GM12891 (cell line): ENCODE data around the gene KCP.

Experiments used
- DNase-seq: peaks from one replicate; pipeline ENCODE4 v3.0.0; 2011; ENCODE audit warnings: low spot score; ENCODE audit not compliant: insufficient read length
- FAIRE-seq: peaks from 2 replicates; lab custom pipeline; 2011; peaks lifted over from hg19 to GRCh38; lab: Jason Lieb, UNC
- PAX5 ChIP-seq: IDR thresholded peaks from 2 replicates; pipeline ENCODE4 v1.6.1; 2011; ENCODE audit warnings: low read length, moderate library complexity, mild to moderate bottlenecking; ENCODE audit not compliant: insufficient read depth, severe bottlenecking
- POLR2A ChIP-seq: IDR thresholded peaks from 2 replicates; pipeline ENCODE4 v1.6.1; 2011; ENCODE audit warnings: low read depth, low read length, control low read depth
- POLR2AphosphoS5 ChIP-seq: IDR thresholded peaks from 2 replicates; pipeline ENCODE4 v1.6.1; 2011; ENCODE audit warnings: low read depth, low read length, control low read depth
- POU2F2 ChIP-seq: IDR thresholded peaks from 2 replicates; pipeline ENCODE4 v1.6.1; 2011; ENCODE audit warnings: low read depth, mild to moderate bottlenecking, control low read depth, low read length, moderate library complexity
- SPI1 ChIP-seq: IDR thresholded peaks from 2 replicates; pipeline ENCODE4 v1.6.1; 2011; ENCODE audit warnings: low read depth, low read length, control low read depth
- TAF1 ChIP-seq: IDR thresholded peaks from 2 replicates; pipeline ENCODE4 v1.6.1; 2011; ENCODE audit warnings: low read depth, low read length, control low read depth

The KCP gene

DNA sequence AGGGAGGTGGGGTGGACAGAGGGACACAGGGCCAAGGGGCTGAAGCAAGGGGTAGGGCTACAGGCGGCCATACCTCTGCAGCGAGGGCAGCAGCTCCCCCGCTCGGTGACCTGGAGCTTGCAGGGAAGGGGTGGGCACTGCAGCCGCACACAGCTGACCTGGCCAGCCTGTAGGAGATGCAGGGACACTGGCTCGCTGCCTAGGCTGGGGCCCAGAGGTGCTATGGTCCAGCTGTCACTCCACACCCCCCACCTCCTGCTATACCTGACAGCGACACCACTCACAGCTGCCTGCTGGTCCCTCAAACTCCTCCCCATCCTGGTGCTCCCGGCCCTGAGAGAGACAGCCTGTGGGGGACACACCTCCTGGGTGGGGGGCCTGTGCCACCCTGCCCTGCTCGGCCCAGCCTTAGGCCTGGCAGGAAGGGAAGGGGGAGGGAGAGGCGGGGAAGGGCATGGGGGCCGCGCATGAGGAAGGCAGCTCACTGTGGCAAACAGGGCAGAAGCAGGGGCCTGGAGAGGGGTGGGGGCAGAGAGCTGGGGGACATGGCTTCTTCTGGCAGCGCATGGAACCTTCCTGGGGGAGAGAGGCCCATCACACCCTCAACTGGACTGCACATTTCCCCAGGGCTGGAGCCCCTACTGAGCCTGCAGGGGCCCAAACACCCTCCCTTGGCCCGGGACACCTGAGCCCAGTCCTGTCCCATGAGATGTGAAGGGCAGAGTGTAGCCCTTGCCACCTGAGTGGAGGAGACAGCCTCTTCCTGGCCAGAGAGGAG, 23.9 kb downstream of the KCP start:
- FAIRE-seq, result no peak
- TF ChIP-seq POLR2A, result no peak
- no peak for TF ChIP-seq TAF1
- no peak for TF ChIP-seq PAX5
- TF ChIP-seq SPI1, result no peak
- TF ChIP-seq POLR2AphosphoS5, result no peak
- no peak for TF ChIP-seq POU2F2

DNA sequence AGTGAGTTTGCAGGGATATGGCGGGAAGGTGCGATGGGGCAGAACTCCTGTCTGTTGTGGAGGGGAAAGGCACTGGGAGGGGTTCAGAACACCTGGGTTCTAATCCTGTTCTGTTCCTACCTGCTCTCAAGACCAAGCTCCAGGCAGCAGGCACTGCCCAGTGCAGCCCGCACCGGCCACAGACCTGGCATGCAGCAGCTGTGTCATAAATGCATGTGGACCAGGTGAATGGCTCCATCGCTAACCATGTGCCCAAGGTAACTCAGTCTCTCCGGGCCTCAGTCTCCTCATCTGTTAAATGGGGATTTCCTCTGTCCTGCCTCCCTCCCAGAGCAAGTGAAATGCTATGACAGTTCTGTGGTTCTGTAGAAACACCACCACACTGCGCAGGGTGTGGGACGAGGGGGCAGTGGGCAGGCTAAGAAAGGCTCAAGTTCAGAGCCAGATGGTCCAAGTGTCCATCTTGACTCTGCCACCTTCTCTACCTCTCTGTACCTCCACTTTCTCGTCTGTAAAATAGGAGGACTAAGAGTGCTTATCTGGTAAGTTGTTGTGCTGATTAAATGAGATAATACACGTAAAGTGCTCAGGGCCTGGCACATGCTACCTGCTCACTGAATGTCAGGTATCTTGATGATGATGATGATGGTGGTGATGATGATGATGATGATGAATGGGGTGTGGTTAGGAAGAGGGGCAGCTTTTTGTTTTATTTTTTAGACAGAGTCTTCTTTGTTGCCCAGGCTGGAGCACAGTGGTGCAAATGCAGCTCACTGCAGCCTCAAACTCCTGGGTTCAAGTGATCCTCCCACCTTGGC, 24.9 kb downstream of the KCP start:
- TF ChIP-seq POU2F2, result no peak
- no peak for TF ChIP-seq SPI1
- no peak for TF ChIP-seq PAX5
- FAIRE-seq, result no peak
- DNase-seq, result no peak

More for the DNA sequence above, 23.9 kb downstream of the KCP start:
- no peak for DNase-seq

- no peak for TF ChIP-seq POLR2A
- no peak for TF ChIP-seq POLR2AphosphoS5
- no peak for TF ChIP-seq TAF1
- TF ChIP-seq POU2F2, result no peak
- no peak for TF ChIP-seq SPI1
- no peak for FAIRE-seq
- no peak for DNase-seq
These were observed 25.7 kb downstream of the KCP start for GRCh38 chr7:128884561-128885369.

DNA sequence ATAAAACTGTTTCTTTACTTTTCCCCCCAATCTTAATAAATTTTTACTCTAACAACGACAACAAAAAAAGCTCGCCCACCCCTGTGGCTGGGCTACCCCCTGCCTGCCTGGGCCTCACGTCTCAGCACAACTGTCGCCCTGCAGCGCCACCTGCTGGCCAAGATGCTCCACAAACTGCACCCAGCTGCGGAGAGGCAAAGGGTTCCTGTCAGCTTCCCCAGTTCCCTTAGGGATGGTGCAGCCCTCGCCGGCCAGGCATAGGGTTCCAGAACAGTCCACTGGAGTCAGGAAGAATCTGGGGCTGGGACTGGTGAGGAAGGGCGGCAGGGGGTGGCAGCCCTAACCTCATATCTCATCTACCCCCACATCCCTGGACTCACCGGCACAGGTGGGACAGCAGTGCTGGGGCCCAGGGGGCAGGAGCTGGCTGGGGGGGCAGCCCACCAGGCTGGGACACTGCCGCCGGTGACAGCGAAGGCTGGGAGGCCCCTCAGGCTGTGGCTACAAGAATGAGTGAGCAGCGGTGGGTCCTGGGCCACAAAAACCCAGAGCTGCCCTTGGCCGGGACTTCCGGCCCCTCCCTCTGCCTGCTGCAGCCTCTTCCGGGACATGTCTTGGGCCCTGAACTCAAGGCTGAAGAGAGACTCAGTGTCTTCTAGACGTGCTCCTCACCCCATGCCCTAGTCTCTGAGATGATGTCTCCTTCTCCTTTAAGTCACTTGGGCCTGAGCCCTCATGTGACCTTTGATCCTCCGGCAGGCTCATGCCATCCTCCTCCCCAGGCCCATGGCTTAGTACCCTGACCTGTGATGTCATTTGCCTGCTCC, 26.7 kb downstream of the KCP start:
- FAIRE-seq (peak; percentile 58), DNase-seq (peak; percentile 98)
- TF ChIP-seq POLR2A (no peak), TAF1 (no peak), POLR2AphosphoS5 (no peak), PAX5 (no peak), POU2F2 (no peak), SPI1 (no peak)

GRCh38 chr7:128882134-128882533, 28.4 kb downstream of the KCP start:
- FAIRE-seq, result no peak
- TF ChIP-seq PAX5, result no peak
- TF ChIP-seq POLR2A, result no peak
- TF ChIP-seq POU2F2, result no peak
- no peak for TF ChIP-seq SPI1
- TF ChIP-seq POLR2AphosphoS5, result no peak
- no peak for TF ChIP-seq TAF1

DNA sequence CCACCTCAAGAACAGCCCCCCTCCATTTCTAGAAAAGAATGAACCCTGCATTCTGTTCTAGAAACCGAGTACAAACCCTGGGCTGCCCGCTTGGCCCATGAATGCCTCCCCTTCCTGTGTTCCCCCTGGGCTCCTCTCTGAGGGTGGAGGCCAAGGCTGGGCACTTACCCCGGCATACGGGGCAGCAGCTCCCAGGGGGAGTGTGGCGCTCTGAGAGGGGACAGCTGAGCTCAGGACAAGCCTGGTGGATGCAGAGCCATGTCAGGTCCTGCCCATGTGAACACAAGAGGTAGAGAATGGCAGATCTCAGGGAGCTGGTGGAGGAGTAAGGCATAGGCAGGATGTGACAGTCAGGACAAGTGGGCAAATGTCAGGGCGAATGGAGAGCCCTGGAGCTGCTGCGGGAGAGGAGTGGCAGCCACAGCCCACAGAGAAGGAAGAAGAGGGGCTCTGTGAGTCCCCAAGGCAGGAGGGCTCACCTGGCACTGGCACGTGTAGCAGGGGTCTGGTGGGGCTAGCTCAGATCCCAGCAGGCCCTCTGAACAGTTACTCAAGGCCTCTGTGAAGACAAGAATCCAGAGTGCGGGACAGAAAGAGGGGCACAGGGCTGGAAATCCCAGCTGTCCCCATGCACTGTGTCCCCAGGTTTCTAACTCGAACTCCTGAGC, 28.9 kb downstream of the KCP start:
- TF ChIP-seq POU2F2, result no peak
- TF ChIP-seq TAF1, result no peak
- DNase-seq (no peak), FAIRE-seq (no peak)

More at GRCh38 chr7:128882134-128882533, 28.4 kb downstream of the KCP start:
- no peak for DNase-seq

DNA sequence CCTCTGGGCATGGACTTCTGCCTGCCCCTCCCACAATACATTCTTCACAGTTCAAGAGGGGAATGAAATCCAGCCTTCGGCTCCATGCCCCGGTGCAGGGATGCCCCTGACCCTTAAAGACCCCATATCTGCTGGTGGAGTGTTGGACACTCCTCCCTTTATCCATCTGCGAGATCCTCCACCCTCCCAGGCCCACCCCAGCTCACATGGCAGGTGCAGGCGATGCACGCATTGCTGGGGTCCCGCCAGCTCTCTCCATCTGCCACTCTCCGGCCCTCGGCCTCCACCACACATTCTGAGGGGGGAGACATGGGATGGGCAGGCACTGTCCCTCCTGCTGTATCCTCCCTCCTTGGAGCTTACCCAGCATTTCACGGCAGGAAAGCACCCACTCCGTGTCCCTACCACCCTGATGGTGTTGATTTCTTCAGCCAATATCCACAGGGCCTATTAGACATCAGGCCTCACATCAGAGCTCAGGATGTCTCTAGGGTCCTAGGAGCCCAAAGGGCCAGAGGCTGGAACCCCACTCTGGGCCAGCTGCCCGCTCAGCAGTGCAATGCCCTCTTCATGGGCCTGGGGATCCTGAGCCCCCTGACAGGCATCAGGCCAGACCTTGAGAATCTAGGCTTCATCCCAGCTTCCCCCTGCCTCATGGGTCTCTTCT, 29.6 kb downstream of the KCP start:
- no peak for DNase-seq
- no peak for FAIRE-seq
- TF ChIP-seq POLR2A (no peak), POU2F2 (no peak), SPI1 (no peak), TAF1 (no peak), POLR2AphosphoS5 (no peak), PAX5 (no peak)

GRCh38 chr7:128879939-128880746, 30.4 kb downstream of the KCP start:
- no peak for FAIRE-seq
- no peak for DNase-seq
- TF ChIP-seq POLR2AphosphoS5, result no peak
- no peak for TF ChIP-seq POU2F2
- no peak for TF ChIP-seq POLR2A
- no peak for TF ChIP-seq SPI1
- no peak for TF ChIP-seq PAX5
- TF ChIP-seq TAF1, result no peak
